ENCODE measurements around the gene KRT80. TPM values are rescaled to one million over a fixed set of nuclear protein-coding genes. Genes with fewer than 3 reads are reported as not detected.

KRT80 gene
- total and polyA plus RNA-seq, 2 donors (not counting 3 experiments of a cell fraction or from before 2014, with no cell fraction given), result 13.6 to 23.7 TPM

DNA sequence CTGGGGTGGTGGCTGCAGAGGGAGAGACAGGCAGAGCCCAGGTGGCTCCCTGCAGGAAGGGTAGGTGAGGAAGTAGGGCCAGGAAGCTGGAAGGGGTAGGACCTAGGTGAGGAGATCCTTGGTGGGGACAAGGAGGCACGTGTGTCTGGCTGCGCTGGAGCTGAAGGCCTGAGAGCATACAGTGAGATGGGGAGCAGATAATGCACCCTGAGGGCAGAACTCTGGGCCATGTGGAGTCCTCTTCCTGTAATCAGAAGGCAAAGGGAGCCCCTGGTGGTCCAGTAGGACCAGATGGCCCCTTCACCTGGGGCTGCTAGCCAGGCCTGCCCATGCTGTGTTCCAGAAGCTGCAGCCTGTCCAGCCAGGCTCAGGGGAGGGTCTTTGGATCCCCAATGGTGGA, 15.3 kb upstream of the KRT80 start:
- DNase-seq (ENCODE audit: low read depth, low spot score) (no peak), FAIRE-seq (no peak)
- H3K4me3 ChIP-seq (replicated peaks in 1 of 3; ENCODE audit: insufficient read depth in 1 of 3, low read depth in 1 of 3, low read length in 3 of 3), result no peak overlapping the region
- no peak overlapping the region for H2AFZ ChIP-seq (ENCODE audit: low read depth, low read length)
- H3K36me3 ChIP-seq (ENCODE audit: control insufficient read depth in 2 of 2, extremely low read depth in 1 of 2, insufficient read depth in 2 of 2, low read length in 2 of 2), result no peaks in the 10 kb centered on the region
- dilution Hi-C loops (cut with MboI; ENCODE audit: extremely low pct_ligation_motif_present, low sequenced_read_pairs) (no loop called here), intact Hi-C loops (cut with micrococcal nuclease) (no loop called here)
- H3K9me1 ChIP-seq (replicated peaks; ENCODE audit: control insufficient read depth, extremely low read depth, insufficient read depth, low read length), result no peaks in the 10 kb centered on the region
- no peaks in the 10 kb centered on the region for H3K27me3 ChIP-seq (ENCODE audit: control insufficient read depth in 2 of 2, insufficient read depth in 2 of 2, low read length in 2 of 2)
- H3K79me2 ChIP-seq (ENCODE audit: control insufficient read depth, insufficient read depth, low read length), result no peaks in the 10 kb centered on the region
- no peaks in the 10 kb centered on the region for H4K20me1 ChIP-seq (replicated peaks; ENCODE audit: control insufficient read depth, extremely low read depth, insufficient read depth, low read length)
- no TSS peak for BruUV-seq (replicated peaks)
- no peaks in the 10 kb centered on the region for H3K9me3 ChIP-seq (replicated peaks; ENCODE audit: control insufficient read depth, insufficient read depth, low read length)
- ChIA-PET POLR2A (no interaction called here), CTCF (interaction anchor here (0.7 to 1.6 kb wide), 8 partner anchors 8 to 72 kb away, joined by 3 to 5 read pairs (median 3); partner anchors contain the start of gene KRT80)
- TF ChIP-seq FOS (IDR thresholded peaks at IDR 0.05; ENCODE audit: borderline replicate concordance, insufficient read depth, low read length) (no peak), MYC (IDR thresholded peaks at IDR 0.05; ENCODE audit: low read depth, low read length) (no peak), JUN (IDR thresholded peaks at IDR 0.05; ENCODE audit: borderline replicate concordance, insufficient read depth, insufficient read length, low read depth) (no peak), POLR2A (IDR thresholded peaks at IDR 0.05; ENCODE audit: low read depth, low read length) (no peak), POLR2AphosphoS5 (IDR thresholded peaks at IDR 0.05; ENCODE audit: insufficient read depth, low read depth, low read length) (no peak), EZH2 (IDR thresholded peaks at IDR 0.05; ENCODE audit: borderline replicate concordance, low read depth, low read length, severe bottlenecking) (no peak), GATA2 (IDR thresholded peaks at IDR 0.05; ENCODE audit: insufficient read depth, insufficient read length, low read depth, low read length) (no peak)
- TF ChIP-seq, protein P1, sequence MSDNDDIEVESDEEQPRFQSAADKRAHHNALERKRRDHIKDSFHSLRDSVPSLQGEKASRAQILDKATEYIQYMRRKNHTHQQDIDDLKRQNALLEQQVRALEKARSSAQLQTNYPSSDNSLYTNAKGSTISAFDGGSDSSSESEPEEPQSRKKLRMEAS (IDR thresholded peaks at IDR 0.05; ENCODE audit: insufficient read depth, insufficient read length), result no peak
- TF ChIP-seq, protein P2, sequence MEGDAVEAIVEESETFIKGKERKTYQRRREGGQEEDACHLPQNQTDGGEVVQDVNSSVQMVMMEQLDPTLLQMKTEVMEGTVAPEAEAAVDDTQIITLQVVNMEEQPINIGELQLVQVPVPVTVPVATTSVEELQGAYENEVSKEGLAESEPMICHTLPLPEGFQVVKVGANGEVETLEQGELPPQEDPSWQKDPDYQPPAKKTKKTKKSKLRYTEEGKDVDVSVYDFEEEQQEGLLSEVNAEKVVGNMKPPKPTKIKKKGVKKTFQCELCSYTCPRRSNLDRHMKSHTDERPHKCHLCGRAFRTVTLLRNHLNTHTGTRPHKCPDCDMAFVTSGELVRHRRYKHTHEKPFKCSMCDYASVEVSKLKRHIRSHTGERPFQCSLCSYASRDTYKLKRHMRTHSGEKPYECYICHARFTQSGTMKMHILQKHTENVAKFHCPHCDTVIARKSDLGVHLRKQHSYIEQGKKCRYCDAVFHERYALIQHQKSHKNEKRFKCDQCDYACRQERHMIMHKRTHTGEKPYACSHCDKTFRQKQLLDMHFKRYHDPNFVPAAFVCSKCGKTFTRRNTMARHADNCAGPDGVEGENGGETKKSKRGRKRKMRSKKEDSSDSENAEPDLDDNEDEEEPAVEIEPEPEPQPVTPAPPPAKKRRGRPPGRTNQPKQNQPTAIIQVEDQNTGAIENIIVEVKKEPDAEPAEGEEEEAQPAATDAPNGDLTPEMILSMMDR (IDR thresholded peaks at IDR 0.05; ENCODE audit: extremely low read depth in 1 of 2, insufficient read depth in 1 of 2, low read depth in 1 of 2, low read length in 2 of 2), result no peak
- H3K9ac ChIP-seq (replicated peaks; ENCODE audit: extremely low read depth, insufficient read depth, low read length), result no peak overlapping the region
- no peak overlapping the region for H3K4me2 ChIP-seq (ENCODE audit: insufficient read depth, low read length)
- H3K27ac ChIP-seq (ENCODE audit: insufficient read depth, low read depth, low read length), result no peak overlapping the region
- peaks cover 11% of the 10 kb centered on the region for H3K4me1 ChIP-seq (ENCODE audit: control insufficient read depth, extremely low read depth, insufficient read depth, low read length)

Measured in endothelial cell of umbilical vein (primary cell).